GM12891 (cell line): Measurements from ENCODE around the gene MSI2.

ENCODE experiments used
- POLR2A ChIP-seq: IDR thresholded peaks from 2 replicates; pipeline ENCODE4 v1.6.1; 2011; ENCODE audit warnings: low read depth, low read length, control low read depth
- POLR2AphosphoS5 ChIP-seq: IDR thresholded peaks from 2 replicates; pipeline ENCODE4 v1.6.1; 2011; ENCODE audit warnings: low read depth, low read length, control low read depth
- TAF1 ChIP-seq: IDR thresholded peaks from 2 replicates; pipeline ENCODE4 v1.6.1; 2011; ENCODE audit warnings: low read depth, low read length, control low read depth

DNA sequence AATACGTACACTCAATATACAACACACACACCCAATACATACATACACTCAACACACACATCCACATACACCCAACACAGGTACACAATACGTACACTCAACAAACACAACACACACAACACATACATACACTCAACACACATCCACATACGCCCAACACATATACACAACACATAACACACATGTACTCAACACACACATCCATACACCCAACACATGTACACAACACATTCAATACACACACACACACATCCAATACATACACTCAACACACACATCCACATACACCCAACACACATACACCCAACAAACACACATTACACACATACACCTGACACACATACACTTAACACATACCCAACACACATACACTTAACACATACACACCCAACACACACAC, 392.9 kb downstream of the MSI2 start:
- TF ChIP-seq TAF1 (no peak), POLR2A (no peak), POLR2AphosphoS5 (no peak)
